ENCODE results near the gene NAALADL1.

Gene NAALADL1

GRCh38 chr11:65058419-65059054, at the start of gene NAALADL1:
Gene NAALADL1, minus strand, starts transcription at chr11:65058553. Its CDS starts 32 bp downstream, at chr11:65058521.
- no peak for TF ChIP-seq POU6F1 (CRISPR knock-in tag; IDR thresholded peaks at IDR 0.05; ENCODE audit: borderline replicate concordance, low read depth)
- no peak for TF ChIP-seq RARB (CRISPR knock-in tag; IDR thresholded peaks at IDR 0.05)
- TF ChIP-seq ZC3H10 (CRISPR knock-in tag; IDR thresholded peaks at IDR 0.05): no peak
- TF ChIP-seq ZNF70 (CRISPR knock-in tag; IDR thresholded peaks at IDR 0.05): no peak
- TF ChIP-seq ESRRG (CRISPR knock-in tag; IDR thresholded peaks at IDR 0.05): no peak
- ATAC-seq: no peak

GRCh38 chr11:65107751-65108468, 49.6 kb upstream of the NAALADL1 start:
- no peak for ATAC-seq
- no peak for TF ChIP-seq OSR1 (CRISPR knock-in tag; IDR thresholded peaks at IDR 0.05)
- no peak for TF ChIP-seq ZFP3 (CRISPR knock-in tag; IDR thresholded peaks at IDR 0.05)
- TF ChIP-seq ISL1 (CRISPR knock-in tag; IDR thresholded peaks at IDR 0.05): no peak
- no peak for TF ChIP-seq CREB5 (CRISPR knock-in tag; IDR thresholded peaks at IDR 0.05; ENCODE audit: low read depth)

- ATAC-seq: no peak
- no peak for TF ChIP-seq CSRNP3 (CRISPR knock-in tag; IDR thresholded peaks at IDR 0.05)
- TF ChIP-seq CREB5 (CRISPR knock-in tag; IDR thresholded peaks at IDR 0.05; ENCODE audit: low read depth): no peak
- no peak for TF ChIP-seq ZNF565 (CRISPR knock-in tag; conservative IDR thresholded peaks at IDR 0.05; ENCODE audit: low read depth)
- TF ChIP-seq PPARA (CRISPR knock-in tag; IDR thresholded peaks at IDR 0.05; ENCODE audit: borderline replicate concordance): no peak
- TF ChIP-seq ZFP3 (CRISPR knock-in tag; IDR thresholded peaks at IDR 0.05): no peak
- TF ChIP-seq OSR1 (CRISPR knock-in tag; IDR thresholded peaks at IDR 0.05): no peak
- no peak for TF ChIP-seq ZC3H10 (CRISPR knock-in tag; IDR thresholded peaks at IDR 0.05)
- no peak for TF ChIP-seq GLIS3 (CRISPR knock-in tag; IDR thresholded peaks at IDR 0.05)
- TF ChIP-seq ESRRG (CRISPR knock-in tag; IDR thresholded peaks at IDR 0.05): no peak
- TF ChIP-seq PATZ1 (CRISPR knock-in tag; IDR thresholded peaks at IDR 0.05; ENCODE audit: borderline replicate concordance): no peak
- no peak for TF ChIP-seq TCF4 (CRISPR knock-in tag; IDR thresholded peaks at IDR 0.05; ENCODE audit: borderline replicate concordance)
- no peak for TF ChIP-seq ZFP30 (CRISPR knock-in tag; IDR thresholded peaks at IDR 0.05)
Measured at GRCh38 chr11:65107078-65107477, 48.7 kb upstream of the NAALADL1 start.

- no peak for ATAC-seq
- TF ChIP-seq ESRRG (CRISPR knock-in tag; IDR thresholded peaks at IDR 0.05) (no peak), ZFP30 (CRISPR knock-in tag; IDR thresholded peaks at IDR 0.05) (no peak), PATZ1 (CRISPR knock-in tag; IDR thresholded peaks at IDR 0.05; ENCODE audit: borderline replicate concordance) (no peak), ZNF70 (CRISPR knock-in tag; IDR thresholded peaks at IDR 0.05) (no peak), ZC3H10 (CRISPR knock-in tag; IDR thresholded peaks at IDR 0.05) (no peak), ZNF8 (CRISPR knock-in tag; IDR thresholded peaks at IDR 0.05) (no peak), GLIS3 (CRISPR knock-in tag; IDR thresholded peaks at IDR 0.05) (no peak), TSHZ2 (CRISPR knock-in tag; IDR thresholded peaks at IDR 0.05) (no peak)
Measured at GRCh38 chr11:65104628-65105027, 46.3 kb upstream of the NAALADL1 start.
